Duodenal mucosa (tissue), 2 donors: Measurements from ENCODE around the gene TRIP13.

Source experiments
- H3K27ac ChIP-seq: one replicate; pipeline ENCODE4 v1.7.0; 2013; ENCODE audit warnings: low read depth, low read length
- H3K27me3 ChIP-seq, 2 donors: one replicate each; pipeline ENCODE4 v1.7.0; 2013; ENCODE audit warnings: low read length in 2 of 2, control low read depth in 1 of 2; ENCODE audit not compliant: insufficient read depth in 2 of 2, control insufficient read depth in 1 of 2
- H3K36me3 ChIP-seq, 2 donors: one replicate each; pipeline ENCODE4 v1.7.0; 2013; ENCODE audit warnings: low read length in 2 of 2, control low read depth in 1 of 2; ENCODE audit not compliant: insufficient read depth in 2 of 2, control insufficient read depth in 1 of 2
- H3K4me1 ChIP-seq, 2 donors: one replicate each; pipeline ENCODE4 v1.7.0; 2013; ENCODE audit warnings: low read length in 2 of 2, control low read depth in 1 of 2; ENCODE audit not compliant: insufficient read depth in 2 of 2, control insufficient read depth in 1 of 2
- H3K4me3 ChIP-seq, 2 donors: one replicate each; pipeline ENCODE4 v1.7.0; 2013; ENCODE audit warnings: low read length in 2 of 2, low read depth in 1 of 2
- H3K9ac ChIP-seq, 2 donors: one replicate each; pipeline ENCODE4 v1.7.0; 2013; ENCODE audit warnings: low read length in 2 of 2, low read depth in 1 of 2
- H3K9me3 ChIP-seq, 2 donors: one replicate each; pipeline ENCODE4 v1.7.0; 2013; ENCODE audit warnings: low read length in 2 of 2, control low read depth in 1 of 2; ENCODE audit not compliant: control insufficient read depth in 1 of 2

The TRIP13 gene

GRCh38 chr5:855771-856530, 36.7 kb upstream of the TRIP13 start:
- no peaks in the 10 kb centered on the region for H3K36me3 ChIP-seq
- no peak overlapping the region for H3K27ac ChIP-seq
- H3K9me3 ChIP-seq = no peaks in the 10 kb centered on the region
- H3K4me1 ChIP-seq = no peaks in the 10 kb centered on the region
- H3K4me3 ChIP-seq = no peak overlapping the region
- H3K27me3 ChIP-seq = peaks cover 0 to 6% of the 10 kb centered on the region in 2 donors
- H3K9ac ChIP-seq = no peak overlapping the region

- no peaks in the 10 kb centered on the region for H3K4me1 ChIP-seq
- H3K27ac ChIP-seq = no peak overlapping the region
- no peak overlapping the region for H3K4me3 ChIP-seq
- H3K27me3 ChIP-seq = no peaks in the 10 kb centered on the region
- no peak overlapping the region for H3K9ac ChIP-seq
- no peaks in the 10 kb centered on the region for H3K9me3 ChIP-seq
- no peaks in the 10 kb centered on the region for H3K36me3 ChIP-seq
These were observed 35.9 kb upstream of the TRIP13 start for GRCh38 chr5:856531-857425.

GRCh38 chr5:858726-859125, 34.0 kb upstream of the TRIP13 start:
- Histone ChIP-seq H3K36me3 (peaks cover 4 to 19% of the 10 kb centered on the region in 2 donors), H3K27ac (no peak overlapping the region), H3K9me3 (no peaks in the 10 kb centered on the region), H3K27me3 (no peaks in the 10 kb centered on the region), H3K9ac (no peak overlapping the region), H3K4me1 (no peaks in the 10 kb centered on the region), H3K4me3 (no peak overlapping the region)

- no peaks in the 10 kb centered on the region for H3K27me3 ChIP-seq
- peaks cover 5 to 26% of the 10 kb centered on the region in 2 donors for H3K36me3 ChIP-seq
- H3K27ac ChIP-seq = no peak overlapping the region
- H3K9ac ChIP-seq = no peak overlapping the region
- H3K4me1 ChIP-seq = no peaks in the 10 kb centered on the region
- no peaks in the 10 kb centered on the region for H3K9me3 ChIP-seq
- no peak overlapping the region for H3K4me3 ChIP-seq
These were observed 33.3 kb upstream of the TRIP13 start for GRCh38 chr5:859391-859790.

- H3K9me3 ChIP-seq = no peaks in the 10 kb centered on the region
- peaks cover 9 to 30% of the 10 kb centered on the region in 2 donors for H3K36me3 ChIP-seq
- H3K4me3 ChIP-seq = no peak overlapping the region
- no peak overlapping the region for H3K27ac ChIP-seq
- H3K9ac ChIP-seq = no peak overlapping the region
- no peaks in the 10 kb centered on the region for H3K27me3 ChIP-seq
- H3K4me1 ChIP-seq = no peaks in the 10 kb centered on the region
These were observed 32.8 kb upstream of the TRIP13 start for GRCh38 chr5:859798-860296.

- no peak overlapping the region for H3K9ac ChIP-seq
- H3K36me3 ChIP-seq = peaks cover 16 to 38% of the 10 kb centered on the region in 2 donors
- H3K27me3 ChIP-seq = no peaks in the 10 kb centered on the region
- no peak overlapping the region for H3K27ac ChIP-seq
- H3K4me3 ChIP-seq = no peak overlapping the region
- H3K4me1 ChIP-seq = no peaks in the 10 kb centered on the region
- H3K9me3 ChIP-seq = no peaks in the 10 kb centered on the region
These were observed 32.1 kb upstream of the TRIP13 start for GRCh38 chr5:860506-861150.

- H3K27ac ChIP-seq = no peak overlapping the region
- H3K4me1 ChIP-seq = peaks cover 0 to under 1% of the 10 kb centered on the region in 2 donors
- H3K9me3 ChIP-seq = no peaks in the 10 kb centered on the region
- no peak overlapping the region for H3K4me3 ChIP-seq
- H3K36me3 ChIP-seq = peaks cover 25 to 44% of the 10 kb centered on the region in 2 donors
- no peak overlapping the region for H3K9ac ChIP-seq
- no peaks in the 10 kb centered on the region for H3K27me3 ChIP-seq
These were observed 31.0 kb upstream of the TRIP13 start for GRCh38 chr5:861442-862366.

- no peak overlapping the region for H3K4me3 ChIP-seq
- H3K9me3 ChIP-seq = no peaks in the 10 kb centered on the region
- H3K4me1 ChIP-seq = peaks cover 4 to 9% of the 10 kb centered on the region in 2 donors
- H3K27me3 ChIP-seq = no peaks in the 10 kb centered on the region
- no peak overlapping the region for H3K9ac ChIP-seq
- H3K27ac ChIP-seq = no peak overlapping the region
- peaks cover 27 to 51% of the 10 kb centered on the region in 2 donors for H3K36me3 ChIP-seq
These were observed 30.1 kb upstream of the TRIP13 start for GRCh38 chr5:862367-863243.
